Fibroblast of gingiva (primary cell): ENCODE results near the gene ECEL1.
"Not testable (repeated sequence)": the region's sequence is repeated elsewhere in the genome, so short reads cannot be mapped to it uniquely, and the experiment has no call there.

Source experiments
- DNase-seq: peaks from one replicate; pipeline ENCODE4 v3.0.0-alpha.2; 2011; ENCODE audit warnings: low read depth

ECEL1 gene

DNA sequence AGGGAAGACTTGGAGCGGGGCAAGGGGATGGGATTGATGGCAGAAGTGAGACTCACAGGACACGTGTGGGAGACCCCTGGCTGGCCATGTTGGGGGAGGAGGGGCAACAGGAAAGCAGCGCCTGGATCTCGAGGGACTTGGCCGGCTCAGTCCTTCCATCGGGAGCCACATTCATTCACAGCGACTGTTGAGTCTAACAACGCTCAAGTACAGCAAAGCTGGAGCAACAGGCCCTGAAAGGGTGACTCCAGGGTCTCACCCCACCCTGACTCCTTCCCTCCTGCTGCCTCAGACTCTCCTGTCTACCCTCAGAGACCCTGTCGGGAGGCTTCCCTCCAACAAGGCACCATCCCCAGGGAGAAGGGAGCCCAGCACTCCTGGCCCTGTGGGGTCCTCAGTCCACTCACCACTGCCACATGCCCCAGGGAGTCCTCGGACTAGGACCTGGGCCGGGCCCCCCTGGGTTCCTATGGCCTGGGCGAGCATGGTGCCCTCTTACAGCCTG, 46.4 kb downstream of the ECEL1 start:
- DNase-seq: no peak

DNA sequence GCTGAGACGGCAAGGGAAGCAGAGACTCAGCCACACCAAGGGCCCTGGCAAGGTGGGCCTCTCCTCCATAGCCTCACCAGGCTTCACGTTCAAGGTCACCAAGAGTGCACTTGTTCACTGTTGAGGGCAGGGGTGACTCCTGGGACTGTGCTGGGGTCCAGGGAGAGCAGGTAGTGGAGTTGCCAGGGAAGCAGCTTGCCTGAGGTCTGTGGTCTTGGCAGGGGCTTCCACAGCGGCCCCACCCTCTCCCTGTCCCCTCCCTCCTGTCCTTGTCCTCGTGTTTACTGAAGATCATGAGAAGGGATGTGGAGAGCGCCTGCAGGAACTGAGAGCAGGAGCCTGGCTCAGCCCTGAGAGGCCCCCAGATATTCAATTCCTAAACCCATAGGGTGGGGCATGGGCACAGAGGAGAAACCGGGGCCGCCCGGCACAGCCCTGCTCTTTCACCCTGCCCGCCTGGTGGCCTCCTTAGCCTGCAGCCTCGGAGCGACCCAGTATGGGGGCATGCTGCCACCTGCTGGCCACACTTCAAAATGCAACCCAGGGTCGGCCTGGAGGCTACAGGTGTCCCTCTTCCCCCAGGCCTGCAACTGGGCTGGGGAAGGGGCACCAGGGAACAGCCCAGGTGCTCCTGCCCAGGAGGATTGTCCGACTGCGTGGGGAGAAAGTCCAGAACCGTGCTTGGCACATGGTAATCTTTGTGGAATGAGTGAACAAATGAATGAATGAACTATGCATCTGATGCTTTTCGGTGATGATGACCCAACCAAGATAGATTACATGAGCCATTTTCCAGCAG, 47.2 kb downstream of the ECEL1 start:
- DNase-seq: peak; percentile 45

DNA sequence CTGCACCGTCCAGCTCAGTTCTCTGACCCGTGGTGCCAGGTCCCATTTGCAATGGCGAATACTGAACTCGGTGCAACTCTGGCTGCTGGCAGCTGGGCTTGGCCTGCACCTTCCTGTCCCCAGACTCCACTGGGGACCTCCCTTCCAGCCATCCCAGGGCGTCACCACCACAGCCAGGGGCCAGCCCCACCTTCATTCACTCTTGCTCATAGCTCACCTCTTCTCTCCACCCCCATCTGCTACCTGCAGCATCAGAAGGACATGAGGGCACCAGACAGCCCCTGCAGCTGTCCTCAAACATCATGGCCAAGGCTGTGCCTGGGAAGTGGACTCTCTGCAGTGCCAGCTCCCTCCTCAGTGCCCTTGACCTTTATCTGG, 47.9 kb downstream of the ECEL1 start:
- no peak for DNase-seq

DNA sequence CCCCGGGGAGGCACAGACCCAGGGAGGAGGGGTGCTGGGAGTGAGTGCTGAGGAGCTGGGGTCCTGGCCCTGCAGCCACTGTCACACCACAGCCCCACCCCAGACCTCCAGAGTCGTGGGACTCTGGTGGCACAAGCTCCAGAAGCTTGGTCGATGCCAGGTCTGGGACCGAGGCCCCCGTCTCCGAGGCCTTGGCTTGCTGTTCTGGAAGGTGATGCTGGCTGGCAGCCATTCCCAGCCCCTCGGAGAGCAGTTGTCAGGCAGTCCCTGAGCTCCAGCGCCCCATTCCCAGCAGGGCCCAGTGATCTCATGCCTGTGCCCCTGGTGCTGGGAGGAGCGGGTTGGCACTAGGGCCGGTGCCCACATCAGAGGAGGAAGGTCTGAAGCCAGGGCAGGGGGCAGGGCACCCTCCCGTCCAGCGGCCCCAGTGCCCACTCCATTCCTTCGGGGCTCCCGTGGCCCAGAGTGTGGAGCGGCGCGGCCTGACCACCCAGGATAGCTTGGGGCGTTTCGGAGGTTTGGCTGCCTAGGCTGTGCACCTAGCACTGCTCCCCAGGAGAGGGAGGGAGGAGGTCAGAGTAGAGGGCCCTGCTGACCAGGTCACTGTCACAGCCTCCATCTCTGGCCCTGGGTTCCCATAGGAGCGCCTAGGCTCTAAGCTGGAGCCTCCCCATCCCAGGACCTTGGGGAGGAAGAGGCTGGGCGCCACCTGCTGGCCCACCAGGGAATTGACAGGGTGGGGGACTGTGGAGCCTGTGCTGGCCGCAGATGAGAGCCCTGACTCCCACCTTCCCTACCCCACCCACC, 48.5 kb downstream of the ECEL1 start:
- no peak for DNase-seq

DNA sequence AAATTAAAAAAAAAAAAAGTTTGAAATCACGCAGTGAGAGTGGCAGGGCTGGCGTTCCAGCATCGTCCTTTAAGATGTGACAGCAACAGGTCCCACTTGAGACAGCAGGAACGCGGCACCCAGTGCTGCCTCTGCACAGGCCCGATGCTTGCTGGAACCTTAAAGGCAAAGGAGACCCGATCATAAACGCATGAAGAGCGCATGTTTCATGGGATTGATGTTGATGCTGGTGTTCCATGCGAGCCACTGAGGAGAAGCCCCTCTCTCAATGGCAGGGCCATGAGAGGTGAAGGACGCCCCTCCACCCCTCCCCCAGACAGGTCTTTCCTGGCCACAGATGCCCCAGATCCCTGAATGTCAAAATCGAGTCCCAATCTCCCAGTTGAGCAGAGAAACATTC, 49.5 kb downstream of the ECEL1 start:
- DNase-seq: no peak

DNA sequence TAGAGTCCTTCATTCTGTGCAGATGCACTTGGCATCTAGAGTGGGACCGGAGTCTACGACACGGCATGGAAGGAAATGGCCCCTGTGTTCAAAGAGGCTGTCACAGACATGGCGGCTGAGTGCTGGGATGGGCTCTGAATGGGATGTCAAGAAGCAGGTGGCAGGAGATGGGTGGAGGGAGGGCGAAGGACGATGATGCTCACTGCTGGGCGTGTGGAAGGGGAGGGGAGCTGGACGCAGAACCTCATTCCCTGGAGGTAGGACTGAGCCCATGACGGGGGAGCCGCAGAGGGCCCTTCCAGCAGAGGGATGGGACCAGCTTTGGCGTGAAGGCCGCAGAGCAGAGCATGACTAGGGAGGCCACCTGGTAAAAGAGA, 50.5 kb downstream of the ECEL1 start:
- DNase-seq: no peak

DNA sequence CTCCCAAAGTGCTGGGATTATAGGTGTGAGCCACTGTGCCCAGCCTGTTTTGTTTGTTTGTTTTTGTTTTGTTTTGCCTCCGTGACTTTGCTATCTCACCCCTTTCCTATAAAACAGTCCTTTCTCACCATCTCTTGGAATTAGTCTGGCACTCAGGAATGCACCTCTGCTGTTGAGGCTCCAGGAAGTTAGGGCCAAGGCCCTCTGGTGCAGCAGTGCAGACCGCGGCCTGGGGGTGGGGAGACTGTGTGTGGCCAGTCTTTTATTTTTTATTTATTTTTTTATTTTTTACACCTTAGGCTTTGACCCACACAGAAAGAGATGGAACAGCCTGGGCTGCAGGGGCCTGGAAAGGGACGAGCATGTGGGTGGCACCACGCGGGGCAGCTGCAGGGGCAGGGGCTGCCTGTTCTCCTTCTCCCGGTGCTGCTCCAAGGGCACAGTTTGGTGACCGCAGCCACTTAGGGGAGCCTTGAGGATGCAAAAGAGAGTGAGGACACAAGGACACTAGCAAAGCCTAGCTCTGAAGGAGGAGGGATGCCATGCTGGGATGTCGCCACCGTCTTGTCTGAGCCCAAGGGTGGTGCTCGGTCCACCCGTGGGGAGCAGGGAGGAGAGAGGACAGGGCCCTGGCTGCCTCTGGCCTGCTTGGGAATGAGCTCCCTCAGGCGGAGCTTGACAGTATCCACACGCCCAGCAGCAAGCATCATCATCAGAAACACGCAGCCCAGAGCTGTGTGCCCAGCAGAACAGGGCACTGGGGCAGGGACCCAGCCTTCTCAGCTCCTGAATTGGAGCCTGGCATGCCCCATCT, 51.0 kb downstream of the ECEL1 start:
- DNase-seq: no peak

DNA sequence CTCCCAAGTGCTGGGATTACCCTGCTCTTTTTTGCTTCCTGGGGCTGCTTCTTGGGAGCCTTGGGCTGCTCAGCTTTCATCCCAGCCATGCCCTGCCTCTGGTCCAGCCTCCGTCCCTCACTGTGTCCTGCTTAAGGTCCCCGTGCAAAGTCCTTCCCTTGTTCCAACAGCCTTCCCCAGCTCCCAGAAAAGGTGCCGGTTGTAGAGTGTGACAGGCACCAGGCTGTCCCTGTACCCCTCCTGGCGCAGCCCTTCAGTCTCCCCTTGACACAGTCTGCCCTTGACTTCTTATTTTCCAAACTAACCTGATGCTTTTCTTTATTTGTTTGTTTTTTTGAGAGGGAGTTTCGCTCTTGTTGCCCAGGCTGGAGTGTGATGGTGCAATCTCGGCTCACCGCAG, 51.8 kb downstream of the ECEL1 start:
- DNase-seq: no peak

DNA sequence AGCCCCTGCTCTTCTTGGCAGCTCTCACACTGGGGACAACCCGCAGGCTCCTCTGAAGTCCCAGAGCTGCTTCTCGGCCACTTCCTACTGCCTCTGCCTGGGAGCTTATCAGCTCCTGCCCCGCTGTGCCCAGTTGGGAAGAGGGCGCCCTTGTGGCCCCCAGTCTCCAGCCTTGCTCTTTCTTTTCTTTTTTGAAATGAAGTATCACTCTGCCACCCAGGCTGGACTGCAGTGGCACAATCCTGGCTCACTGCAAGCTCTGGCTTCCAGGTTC, 52.3 kb downstream of the ECEL1 start:
- no peak for DNase-seq

DNA sequence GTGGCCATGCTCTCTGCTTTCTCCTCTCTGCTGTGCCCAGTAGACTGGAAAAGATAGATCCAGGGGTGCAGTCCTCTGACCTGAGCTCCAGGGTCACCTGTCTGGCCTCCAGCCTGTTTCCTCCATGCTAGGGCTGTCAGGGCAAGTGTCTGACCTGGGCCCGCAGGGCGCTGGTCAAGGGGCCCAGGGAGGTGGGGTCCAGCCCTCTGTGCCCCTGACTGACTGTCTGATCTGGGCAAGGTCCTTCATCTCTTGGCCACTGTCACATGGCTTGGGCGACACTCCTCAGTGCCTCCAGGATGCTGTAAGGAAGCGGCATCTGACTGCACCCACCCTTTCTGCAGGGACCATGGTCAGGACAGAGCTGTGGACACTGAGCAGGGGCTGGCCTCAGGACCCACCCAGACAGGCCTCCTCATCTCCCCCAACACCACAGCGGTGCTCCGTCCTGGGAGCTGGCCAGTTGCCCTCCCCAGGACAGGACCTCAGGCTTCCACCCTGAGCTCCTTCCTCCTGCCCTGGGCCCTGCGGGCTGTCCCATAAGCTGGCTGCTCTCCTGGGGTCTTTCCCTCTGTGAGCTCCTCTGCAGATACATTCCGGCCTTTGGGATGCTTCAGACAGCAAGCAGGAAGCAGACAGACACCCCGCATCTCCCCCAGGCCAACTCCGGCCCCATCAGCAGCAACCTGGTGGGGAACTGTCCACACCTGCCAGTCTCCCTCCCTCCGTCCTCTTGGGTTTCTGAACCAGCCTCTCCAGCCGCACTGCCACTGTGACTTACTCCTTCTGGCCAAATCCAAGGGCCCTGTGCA, 52.9 kb downstream of the ECEL1 start:
- DNase-seq: no peak

DNA sequence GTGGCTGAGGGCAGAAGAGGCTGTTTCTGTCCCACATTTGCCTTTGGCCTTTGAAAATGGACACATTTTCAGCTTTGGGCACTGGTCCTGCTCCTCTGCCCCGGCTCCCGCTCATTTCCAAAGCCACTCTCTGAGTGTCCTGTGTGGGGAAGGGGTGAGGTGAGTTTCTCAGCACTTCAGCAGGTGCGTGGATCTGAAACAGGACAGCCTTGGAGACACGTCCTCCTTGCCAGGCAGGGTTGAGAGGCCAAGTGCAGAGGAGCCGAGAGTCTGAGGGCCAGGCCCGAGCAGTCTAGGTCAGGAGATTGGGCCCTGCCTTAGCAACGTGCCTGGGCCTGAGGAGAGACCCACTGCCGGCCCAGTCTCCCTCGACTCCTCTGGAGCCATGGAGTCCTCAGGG, 53.5 kb downstream of the ECEL1 start:
- DNase-seq: no peak

DNA sequence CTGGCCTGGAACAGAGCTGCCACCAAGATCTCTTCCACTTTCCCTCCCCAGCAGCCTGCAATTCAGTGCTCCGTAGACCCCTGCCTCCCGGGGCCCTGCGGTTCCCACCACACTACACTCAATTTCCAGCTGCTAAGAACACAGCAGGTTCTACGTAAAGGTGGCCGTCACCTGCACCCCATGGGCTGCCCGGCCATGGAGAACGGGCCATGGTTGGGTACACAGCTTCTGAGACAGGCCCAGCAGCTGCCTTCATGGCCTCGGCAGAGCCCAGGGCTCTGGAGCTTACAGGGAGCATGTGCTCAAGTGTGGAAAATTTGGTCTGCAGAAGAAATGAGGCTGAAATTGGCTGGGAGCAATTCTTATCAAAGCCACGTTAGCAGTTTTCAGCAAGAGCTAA, 54.0 kb downstream of the ECEL1 start:
- DNase-seq: not testable (repeated sequence)

DNA sequence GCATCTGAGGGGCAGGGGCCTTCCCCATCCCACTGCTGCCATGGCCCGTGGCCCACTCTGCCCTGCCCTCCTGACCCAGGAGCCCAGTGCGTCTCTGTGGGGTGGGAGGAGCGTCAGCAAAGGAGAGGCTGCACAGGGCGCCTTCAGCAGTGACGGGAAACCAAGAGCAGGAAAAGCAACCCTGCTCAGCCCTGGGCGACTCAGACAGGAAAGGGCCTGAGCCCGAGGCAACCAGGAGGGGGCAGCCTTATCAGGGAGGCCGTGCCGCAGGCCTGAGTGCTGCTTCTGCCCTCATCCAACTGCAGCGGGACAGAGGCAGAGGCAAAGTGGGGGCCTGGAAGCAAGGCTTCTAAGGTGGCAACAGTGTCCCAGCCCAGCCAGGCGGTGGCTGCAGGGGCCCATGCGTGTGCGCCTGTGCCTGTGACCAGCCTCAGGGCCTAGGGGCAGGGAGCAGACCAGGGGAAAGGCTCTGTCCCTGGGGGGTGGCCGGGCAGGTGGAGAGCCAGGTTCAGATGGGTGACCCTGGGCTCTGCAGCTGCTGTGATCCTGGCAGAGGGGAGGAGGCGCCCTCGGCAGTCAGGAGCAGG, 54.9 kb downstream of the ECEL1 start:
- no peak for DNase-seq

DNA sequence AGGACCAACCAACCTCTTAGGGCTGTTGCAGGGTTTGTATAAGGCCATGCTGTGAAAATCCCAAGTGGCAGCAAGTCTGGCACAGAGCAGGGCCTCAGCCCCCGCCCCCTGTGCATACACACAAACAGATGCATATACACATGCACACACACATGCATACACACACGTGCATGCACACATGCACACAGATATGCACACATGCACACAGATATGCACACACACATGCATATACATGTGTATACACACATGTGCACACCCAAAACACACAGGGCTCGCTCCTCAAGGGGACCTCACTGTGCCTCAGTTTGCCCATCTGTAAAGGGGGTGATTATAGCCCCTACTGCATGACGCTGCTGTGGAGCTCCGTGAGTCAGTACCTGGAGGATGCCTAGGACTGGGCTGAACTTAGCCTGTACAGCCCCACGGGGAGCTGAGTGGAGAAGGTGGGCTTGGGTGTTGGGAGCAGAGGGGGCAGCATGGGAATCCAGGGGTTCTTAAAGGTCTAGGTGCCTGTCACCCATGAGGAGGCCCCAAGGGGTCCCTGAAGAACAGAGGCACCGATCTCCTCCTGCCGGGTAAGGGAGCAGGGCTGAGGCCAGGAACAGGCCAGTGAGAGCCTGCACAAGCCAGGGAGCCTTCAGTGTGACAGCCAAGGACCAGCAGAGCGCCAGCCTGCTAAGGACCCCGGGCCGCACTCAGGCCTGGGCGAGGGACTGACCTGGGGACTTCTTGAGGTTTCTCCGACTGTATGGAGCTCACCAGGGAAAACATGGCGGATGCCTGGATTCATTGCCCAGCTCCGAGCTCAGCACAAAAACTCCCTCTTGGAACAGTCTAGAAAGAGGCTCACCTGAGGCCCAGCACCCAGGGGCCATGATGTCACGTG, 55.7 kb downstream of the ECEL1 start:
- no peak for DNase-seq
